Stromal cell of bone marrow (primary cell): Measurements from ENCODE around the gene TGFB1I1.

Experiments
- DNase-seq: peaks from one replicate; pipeline ENCODE4 v3.0.0-alpha.2; 2012; ENCODE audit warnings: low read depth

TGFB1I1 gene

GRCh38 chr16:31452631-31453106 is 19.3 kb upstream of the TGFB1I1 start:
- peak; percentile 88 for DNase-seq

GRCh38 chr16:31453255-31454204 is 18.4 kb upstream of the TGFB1I1 start:
- DNase-seq = no peak

GRCh38 chr16:31455601-31456314 is 16.2 kb upstream of the TGFB1I1 start:
- DNase-seq = no peak

GRCh38 chr16:31456988-31457360 is 15.0 kb upstream of the TGFB1I1 start:
- DNase-seq = no peak

- no peak for DNase-seq
Observed at GRCh38 chr16:31458073-31458843, 13.7 kb upstream of the TGFB1I1 start.

GRCh38 chr16:31458844-31459686 is 12.9 kb upstream of the TGFB1I1 start, which contains the start of gene ARMC5:
Gene ARMC5, plus strand, starts transcription at chr16:31459501. Its CDS starts 24 bp downstream, at chr16:31459525.
- DNase-seq = peak; percentile 96

- DNase-seq = peak; percentile 97
Observed at GRCh38 chr16:31459687-31460581, 12.0 kb upstream of the TGFB1I1 start.

GRCh38 chr16:31460582-31461002 is 11.4 kb upstream of the TGFB1I1 start:
- no peak for DNase-seq

- no peak for DNase-seq
Observed at GRCh38 chr16:31461201-31461920, 10.6 kb upstream of the TGFB1I1 start.

GRCh38 chr16:31461921-31462804 is 9.8 kb upstream of the TGFB1I1 start:
- no peak for DNase-seq

- no peak for DNase-seq
Observed at GRCh38 chr16:31464348-31464769, 7.6 kb upstream of the TGFB1I1 start.

GRCh38 chr16:31464781-31465260 is 7.1 kb upstream of the TGFB1I1 start:
- DNase-seq = no peak

- DNase-seq = no peak
Observed at GRCh38 chr16:31465788-31466370, 6.1 kb upstream of the TGFB1I1 start.

GRCh38 chr16:31466381-31466841 is 5.5 kb upstream of the TGFB1I1 start:
- no peak for DNase-seq

- DNase-seq = no peak
Observed at GRCh38 chr16:31467151-31467773, 4.7 kb upstream of the TGFB1I1 start.

GRCh38 chr16:31467858-31468257 is 4.1 kb upstream of the TGFB1I1 start:
- DNase-seq = no peak

- DNase-seq = no peak
Observed at GRCh38 chr16:31470615-31471014, 1.3 kb upstream of the TGFB1I1 start.
